ENCODE data around the gene GMCL1.
"Not testable (repeated sequence)": the region's sequence is repeated elsewhere in the genome, so short reads cannot be mapped to it uniquely, and the experiment has no call there.

GMCL1 gene, protein sequence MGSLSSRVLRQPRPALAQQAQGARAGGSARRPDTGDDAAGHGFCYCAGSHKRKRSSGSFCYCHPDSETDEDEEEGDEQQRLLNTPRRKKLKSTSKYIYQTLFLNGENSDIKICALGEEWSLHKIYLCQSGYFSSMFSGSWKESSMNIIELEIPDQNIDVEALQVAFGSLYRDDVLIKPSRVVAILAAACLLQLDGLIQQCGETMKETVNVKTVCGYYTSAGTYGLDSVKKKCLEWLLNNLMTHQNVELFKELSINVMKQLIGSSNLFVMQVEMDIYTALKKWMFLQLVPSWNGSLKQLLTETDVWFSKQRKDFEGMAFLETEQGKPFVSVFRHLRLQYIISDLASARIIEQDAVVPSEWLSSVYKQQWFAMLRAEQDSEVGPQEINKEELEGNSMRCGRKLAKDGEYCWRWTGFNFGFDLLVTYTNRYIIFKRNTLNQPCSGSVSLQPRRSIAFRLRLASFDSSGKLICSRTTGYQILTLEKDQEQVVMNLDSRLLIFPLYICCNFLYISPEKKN

DNA sequence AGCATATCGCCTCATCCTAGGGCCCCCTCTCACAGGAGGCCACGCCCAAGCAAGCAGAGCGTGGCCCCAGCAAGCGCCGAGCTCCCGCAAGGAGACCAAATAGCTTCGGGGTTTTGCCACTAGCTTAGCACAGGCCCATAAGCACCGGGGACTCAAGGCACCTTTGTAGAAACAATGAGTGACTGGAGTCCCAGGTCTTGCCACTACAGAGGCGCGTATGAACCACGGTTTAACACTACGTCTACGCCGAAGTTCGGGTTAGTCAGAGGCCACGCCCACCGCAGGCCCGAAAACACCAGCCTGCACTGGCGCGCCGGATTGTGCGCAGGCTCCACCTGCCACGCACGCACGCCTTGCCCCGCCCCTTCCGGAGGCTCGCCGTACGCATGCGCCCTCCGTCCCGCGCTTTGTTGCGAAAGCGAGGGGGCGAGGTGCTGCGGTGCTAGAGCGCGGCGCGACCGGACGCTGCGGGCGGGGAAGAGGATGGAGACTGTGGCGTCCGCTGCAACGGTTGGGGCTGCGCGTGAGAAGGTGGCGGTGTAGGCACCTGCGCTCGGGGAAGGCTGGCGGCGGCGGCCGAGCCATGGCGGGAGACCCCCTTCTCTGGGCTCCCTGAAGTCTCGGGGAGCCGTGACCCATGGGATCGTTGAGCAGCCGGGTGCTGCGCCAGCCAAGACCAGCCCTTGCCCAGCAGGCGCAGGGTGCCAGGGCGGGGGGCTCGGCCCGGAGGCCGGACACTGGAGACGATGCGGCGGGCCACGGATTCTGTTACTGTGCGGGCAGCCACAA lies at the start of gene GMCL1:
Gene GMCL1 (plus strand): TSS at position 405 of the 789 bp plus-strand sequence. CDS start 233 bp downstream, at position 638.
- DNase-seq (ENCODE audit: low read depth in 2 of 3, low spot score in 2 of 3), result peak; percentile 93 to 99 (median 97)

DNA sequence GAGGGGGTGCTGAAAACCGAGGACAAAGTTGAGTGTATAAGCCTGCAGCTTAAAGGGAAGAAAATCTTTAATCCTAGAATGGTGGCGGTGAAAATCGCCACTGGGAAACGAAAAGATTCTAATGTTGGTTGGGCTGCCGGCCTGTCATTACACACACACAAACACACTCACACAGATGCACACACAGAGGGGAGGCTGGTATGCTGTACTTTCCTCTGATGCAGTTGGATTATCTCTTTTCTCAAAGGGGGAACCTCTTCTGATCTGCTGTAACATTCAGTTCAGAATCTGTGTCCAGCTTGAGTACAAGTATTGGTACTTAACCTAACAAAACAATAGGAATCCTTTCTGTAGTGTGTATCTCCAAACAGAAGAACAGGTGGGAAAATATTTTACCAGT lies 48.5 kb upstream of the GMCL1 start:
- DNase-seq (ENCODE audit: low read depth in 2 of 3, low spot score in 2 of 3), result no peak

DNA sequence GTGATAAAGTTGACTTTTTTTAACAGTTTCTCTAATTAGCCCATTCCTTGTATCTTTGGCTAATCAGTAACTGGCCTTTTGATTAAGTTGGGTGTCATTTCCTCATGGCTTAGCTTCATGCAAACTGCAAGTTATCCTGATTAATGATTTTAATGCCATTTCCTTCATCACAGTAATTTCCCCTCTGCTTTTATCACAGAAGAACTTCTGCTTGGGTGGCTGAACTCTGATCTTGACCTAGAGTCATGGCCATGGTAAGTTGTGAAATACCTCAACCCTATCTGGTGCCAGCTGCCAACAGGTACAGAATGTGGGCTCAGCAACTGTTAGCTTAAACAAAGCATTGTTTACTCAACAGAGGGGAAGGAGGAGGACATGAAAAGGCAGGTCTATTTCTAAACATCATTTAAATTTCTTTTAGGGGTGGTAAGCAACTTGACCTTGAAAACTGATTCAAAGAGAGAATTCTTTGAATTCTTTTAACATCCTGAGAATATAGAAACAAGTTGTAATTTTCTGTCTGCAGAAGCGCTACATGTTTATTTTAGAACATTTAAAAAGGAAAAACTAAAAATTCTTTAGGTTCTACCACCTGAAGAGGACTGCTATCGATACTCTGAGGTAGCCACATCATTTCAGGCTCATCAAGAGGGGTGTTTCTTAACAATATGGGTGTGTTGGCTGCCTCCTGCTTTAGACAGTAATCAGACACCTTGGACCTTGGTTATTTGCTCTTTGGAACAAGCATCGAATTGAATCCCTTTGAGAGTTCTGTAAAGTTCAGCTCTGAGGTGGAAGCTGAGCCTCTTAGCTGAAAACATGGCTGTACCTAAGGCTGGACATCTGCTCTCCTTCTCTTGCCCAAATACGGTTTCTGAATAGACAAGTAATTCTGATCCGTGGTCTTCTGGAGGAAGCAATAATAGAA lies 47.9 kb upstream of the GMCL1 start:
- DNase-seq (ENCODE audit: low read depth in 2 of 3, low spot score in 2 of 3), result no peak

DNA sequence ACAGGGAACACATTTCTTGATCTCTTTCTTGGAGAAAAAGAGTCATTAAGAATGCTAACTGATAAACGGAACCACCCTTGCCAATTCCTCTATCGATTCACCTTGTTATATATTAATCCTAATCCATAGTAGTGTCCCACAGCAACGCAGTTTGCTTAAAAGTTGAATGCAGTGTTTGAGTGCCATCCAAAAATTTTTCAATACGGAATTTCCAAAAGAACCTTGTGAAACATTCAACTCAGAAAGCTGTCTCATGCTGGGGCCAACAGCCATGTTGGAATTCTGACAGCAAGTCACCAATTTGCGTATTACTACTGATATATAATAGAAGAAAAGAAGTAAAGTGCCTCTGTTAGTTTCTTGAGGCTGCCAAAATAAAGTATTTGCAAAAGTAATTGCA lies 45.2 kb upstream of the GMCL1 start:
- DNase-seq (ENCODE audit: low read depth in 2 of 3, low spot score in 2 of 3), result no peak

DNA sequence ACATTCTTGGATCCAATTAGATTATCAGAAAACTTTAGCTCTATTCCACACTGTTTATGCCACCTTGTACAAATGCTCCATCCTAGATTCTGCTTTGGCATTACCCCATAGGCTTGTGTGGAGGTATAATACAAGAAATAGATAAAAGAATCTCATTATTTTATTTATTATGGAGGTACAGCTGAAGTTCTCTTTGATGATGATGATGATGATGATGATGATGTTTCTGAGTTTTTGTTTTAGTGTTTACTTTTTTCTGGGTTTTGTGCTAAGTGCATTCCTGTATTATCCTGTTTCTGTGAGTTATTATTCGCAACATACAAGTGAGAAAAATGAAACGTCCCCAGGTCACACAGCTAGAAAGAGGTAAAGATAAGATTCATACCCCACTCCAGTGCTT lies 44.1 kb upstream of the GMCL1 start:
- no peak for DNase-seq (ENCODE audit: low read depth in 2 of 3, low spot score in 2 of 3)

DNA sequence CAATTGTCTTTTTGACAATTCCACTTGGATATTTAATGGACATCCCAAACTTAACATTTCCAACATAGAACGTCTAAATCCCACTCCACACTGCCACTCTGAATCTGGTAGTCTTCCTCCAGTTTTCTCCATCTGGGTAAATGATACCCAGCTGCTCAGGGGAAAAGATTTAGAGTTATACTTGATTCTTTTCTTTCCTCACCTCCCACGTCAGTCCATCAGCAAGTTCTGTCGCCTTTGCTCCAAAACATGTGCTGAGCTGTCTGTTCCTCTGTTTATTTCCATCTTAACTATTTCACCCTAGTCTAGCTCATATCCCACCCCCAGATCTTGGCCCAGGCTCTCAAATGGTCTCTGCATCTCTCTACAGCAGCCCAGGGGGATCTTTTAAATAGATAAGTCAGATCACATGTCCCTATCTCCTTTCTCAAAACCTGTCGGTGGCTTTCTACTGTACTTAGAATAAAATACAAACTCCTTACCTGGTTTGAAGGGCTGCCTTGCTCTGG lies 43.4 kb upstream of the GMCL1 start:
- no peak for DNase-seq (ENCODE audit: low read depth in 2 of 3, low spot score in 2 of 3)

DNA sequence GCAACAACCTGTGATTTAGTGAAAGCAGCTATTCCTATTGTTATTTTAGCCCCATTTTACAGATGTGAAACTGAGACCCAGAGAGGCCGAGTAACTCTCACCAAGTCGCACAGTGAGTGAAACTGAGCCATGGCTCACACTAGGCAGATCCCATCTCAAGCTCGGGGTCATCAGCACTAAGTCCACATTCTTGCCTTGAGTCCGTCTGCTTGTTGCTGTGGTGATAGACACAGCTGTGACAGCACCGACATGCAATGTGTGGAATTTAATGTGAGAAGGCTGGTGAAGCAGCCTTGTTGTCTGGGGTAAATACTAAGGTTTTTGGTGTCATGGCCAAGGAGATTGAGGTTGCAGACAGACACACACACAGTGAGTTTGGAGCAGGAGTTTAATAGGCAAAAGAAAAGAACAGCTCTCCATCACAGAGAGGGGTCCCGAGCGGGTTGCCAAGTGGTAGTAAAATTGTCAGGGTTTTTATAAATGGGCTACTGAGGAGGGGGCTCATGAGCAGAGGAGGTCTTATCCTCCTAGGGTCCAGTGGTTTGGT lies 40.2 kb upstream of the GMCL1 start:
- DNase-seq (ENCODE audit: low read depth in 2 of 3, low spot score in 2 of 3), result no peak

DNA sequence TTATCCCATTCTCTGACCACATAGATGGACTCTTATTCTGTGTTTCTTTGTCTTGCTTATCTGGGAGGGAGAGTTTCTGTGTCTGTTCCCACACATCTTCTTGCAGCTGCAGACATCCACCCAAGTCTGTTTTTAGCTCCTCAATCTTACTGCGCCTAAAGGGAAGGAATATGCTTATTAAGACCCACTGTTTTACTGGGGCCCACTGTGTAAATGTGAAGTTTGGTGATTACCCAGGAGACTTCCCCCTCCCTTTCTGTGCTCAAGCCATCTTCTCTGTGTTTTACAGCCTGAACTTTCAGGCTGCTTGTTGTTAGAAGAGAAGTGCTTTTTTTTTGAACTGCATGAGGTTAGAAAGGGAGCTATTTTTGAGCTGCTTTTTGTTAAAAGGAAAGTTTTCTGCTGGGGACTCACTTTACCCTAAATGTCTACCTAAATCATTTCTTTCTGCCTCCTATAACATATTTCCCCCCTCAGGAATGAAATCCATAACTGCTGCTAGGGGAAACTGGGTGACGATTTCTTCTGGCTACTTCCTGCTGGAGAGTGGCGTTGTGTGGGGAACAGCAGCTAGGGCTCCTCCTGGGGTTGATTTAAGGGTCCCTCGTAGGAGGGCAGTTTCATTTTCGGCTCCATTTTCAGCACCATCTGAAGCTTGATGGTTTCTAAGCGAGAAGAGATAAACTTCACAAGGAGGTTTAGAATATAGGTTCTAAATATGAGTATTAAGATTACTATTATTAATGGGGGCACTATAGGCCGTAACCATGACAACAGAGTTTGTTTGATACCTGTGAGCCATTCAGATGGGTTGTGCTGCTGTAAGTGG lies 39.5 kb upstream of the GMCL1 start:
- no peak for DNase-seq (ENCODE audit: low read depth in 2 of 3, low spot score in 2 of 3)

DNA sequence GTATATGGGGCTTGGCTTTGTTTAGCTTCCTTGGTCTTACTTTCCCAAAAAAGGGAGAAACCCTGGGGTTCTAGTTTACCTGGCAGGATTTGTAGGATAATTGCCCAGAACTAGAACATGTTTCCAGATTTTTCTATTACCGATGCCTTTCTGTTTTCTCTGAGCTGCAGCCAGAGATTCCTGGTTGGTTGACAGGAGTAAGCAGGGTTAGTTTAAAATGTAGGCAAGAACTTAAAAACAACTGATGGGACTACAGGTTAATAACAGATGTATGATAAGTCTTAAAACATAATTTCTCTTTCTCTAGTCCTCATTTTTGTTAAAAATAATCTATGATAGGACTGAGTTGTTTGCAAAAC lies 38.9 kb upstream of the GMCL1 start:
- no peak for DNase-seq (ENCODE audit: low read depth in 2 of 3, low spot score in 2 of 3)

DNA sequence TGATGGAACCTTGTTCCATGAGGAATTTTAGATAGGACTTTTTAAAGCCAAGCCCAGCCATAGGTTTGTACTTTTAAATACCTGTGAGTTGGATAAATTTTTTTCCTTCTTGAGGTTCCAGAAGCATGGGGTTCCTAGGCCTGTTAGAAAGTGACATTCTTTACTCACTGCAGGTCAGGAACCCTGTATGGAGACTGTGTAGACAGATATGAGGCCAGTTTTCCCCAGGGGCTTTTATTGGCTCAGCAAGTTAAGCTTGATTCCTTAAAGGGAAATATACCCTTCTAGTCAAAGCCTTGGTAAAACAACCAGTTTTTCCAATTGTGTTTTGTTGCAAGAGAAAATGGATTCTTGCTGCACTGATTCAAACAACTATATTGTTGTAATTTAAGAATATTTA lies 38.4 kb upstream of the GMCL1 start:
- no peak for DNase-seq (ENCODE audit: low read depth in 2 of 3, low spot score in 2 of 3)

DNA sequence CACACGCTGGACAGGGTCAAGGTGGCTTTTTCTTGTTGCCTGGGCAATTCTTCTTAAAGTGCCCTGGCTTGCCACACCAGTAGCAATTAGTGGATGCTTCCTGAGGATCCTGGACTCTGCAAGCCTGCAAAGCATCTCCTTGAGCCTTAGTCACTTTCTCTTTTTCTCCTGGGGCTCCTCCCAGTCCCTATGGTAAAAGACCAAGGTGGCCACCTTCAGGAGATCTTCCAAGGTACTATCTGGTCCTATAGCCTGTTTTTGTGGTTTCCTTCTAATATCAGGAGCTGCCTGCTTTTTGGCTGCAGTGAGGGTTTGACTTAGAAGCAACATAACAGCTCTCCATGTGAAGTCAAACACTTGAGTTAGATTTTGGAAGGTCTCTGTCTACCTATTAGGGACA lies 33.3 kb upstream of the GMCL1 start:
- DNase-seq (ENCODE audit: low read depth in 2 of 3, low spot score in 2 of 3), result no peak

DNA sequence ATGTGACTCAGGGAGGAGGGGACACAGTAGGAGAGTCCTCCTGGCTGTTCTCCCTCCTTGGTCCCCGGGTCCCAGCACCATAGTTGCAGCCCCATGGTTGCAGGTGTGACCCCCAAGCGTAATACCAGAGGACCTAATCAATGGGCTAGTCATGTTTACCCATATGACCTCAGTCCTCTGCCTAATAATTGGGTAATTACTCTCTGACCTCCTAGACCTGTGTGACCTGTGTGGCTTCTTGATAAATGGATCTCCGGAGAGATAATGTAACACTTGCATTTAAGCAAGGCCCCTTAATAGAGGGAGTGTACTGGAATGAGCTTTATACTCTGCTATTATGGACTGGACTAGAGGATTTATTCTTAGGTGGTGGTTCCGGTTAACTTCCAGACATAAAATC lies 32.2 kb upstream of the GMCL1 start:
- DNase-seq (ENCODE audit: low read depth in 2 of 3, low spot score in 2 of 3), result no peak

DNA sequence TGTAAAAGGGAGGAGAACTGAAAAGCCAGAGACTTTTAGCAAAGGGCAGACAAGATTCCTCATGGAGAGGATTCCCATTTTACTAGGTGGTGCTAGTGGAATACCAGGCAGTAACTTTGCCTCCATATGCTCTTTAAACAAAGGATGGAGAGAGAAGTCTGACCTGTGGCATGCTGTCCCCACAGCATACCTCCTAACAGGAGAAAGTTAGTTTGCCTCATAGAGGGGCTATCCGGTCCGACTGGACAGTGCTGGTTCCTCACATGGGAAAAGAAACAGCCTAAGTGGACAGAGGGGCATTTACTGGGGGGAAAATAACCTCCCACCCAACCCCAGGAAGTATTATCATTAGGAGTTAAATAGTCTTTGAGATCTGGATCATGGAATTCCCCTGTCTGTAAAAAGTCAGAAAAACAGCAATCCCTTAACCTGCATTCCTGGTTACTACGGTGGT lies 31.6 kb upstream of the GMCL1 start:
- DNase-seq (ENCODE audit: low read depth in 2 of 3, low spot score in 2 of 3), result no peak

DNA sequence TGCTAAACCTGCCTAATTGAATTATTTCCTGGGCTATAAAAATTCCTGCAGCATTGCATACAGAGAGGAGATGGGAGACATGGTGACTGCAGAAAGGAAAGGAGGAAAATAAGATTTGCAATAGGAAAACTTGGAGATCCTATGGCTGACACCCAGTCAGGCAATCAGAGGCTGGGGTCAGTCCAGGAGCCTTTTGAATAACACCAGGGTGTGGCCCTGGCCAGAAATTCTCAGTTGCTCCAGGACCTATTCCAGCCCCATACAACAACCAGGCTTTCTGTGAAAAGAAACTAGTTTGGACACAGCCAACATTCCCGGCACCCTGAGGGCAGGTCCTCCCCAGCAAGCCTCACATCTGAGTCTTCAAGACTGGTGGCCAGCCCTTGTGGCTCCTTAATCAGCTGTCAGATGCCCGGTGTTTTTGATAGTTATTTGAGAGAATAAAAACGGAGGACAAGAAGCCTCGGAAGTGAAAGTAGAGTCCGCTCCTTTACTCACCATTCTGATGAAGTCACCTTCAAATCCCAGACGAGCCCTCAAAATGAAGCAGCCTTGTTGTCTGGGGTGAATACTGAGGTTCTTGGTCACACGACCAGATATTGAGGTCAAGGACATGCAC lies 31.1 kb upstream of the GMCL1 start:
- no peak for DNase-seq (ENCODE audit: low read depth in 2 of 3, low spot score in 2 of 3)

DNA sequence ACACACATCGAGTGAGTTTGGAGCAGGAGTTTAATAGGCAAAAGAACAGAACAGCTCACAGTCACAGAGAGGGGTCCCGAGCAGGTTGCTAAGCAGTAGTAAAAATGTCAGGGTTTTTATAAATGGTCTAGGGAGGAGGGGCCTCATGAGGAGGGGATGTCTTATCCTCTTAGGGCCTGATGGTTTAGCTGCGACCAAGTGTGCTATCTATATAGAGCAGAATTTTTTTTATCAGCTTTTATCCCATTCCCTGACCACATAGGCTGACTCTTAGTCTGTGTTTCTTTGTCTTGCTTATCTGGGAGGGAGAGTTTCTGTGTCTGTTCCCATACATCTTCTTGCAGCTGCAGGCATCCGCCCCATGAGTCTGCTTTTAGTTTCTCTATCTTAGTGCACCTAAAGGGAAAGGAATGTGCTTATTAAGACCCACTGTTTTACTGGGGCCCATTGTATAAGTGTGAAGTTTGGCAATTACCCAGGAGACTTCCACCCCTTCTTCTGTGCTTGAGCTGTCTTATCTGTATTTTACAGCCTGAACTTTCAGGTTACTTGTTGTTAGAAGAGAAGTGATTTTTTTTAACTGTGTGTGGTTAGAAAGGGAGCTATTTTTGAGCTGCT lies 30.4 kb upstream of the GMCL1 start:
- DNase-seq (ENCODE audit: low read depth in 2 of 3, low spot score in 2 of 3), result no peak

DNA sequence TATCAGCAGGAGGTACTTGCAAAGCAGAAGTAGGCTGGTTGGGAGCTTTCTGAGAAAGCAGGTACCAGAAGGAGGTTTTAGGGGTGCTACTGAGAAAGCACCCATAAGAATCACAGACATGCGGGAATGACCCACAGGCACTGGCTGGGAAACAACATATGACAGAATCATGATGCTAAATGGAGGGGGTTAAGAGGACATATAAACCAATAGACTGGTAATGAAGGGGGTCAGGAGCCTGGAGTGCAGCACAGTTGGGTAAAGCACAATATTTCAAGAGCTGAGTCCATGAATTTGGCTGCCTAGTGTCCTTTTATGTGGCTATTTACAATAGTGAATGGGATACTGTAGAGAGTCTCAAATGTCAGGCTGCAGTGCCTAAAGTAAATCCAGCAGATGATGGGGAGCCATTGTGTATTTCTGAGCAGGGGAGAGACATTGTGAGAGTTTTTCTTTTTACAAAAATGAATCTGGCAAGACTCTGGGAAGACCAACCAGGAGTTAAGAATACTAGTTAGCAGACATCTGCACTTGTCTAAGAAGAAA lies 27.6 kb upstream of the GMCL1 start:
- DNase-seq (ENCODE audit: low read depth in 2 of 3, low spot score in 2 of 3), result no peak

DNA sequence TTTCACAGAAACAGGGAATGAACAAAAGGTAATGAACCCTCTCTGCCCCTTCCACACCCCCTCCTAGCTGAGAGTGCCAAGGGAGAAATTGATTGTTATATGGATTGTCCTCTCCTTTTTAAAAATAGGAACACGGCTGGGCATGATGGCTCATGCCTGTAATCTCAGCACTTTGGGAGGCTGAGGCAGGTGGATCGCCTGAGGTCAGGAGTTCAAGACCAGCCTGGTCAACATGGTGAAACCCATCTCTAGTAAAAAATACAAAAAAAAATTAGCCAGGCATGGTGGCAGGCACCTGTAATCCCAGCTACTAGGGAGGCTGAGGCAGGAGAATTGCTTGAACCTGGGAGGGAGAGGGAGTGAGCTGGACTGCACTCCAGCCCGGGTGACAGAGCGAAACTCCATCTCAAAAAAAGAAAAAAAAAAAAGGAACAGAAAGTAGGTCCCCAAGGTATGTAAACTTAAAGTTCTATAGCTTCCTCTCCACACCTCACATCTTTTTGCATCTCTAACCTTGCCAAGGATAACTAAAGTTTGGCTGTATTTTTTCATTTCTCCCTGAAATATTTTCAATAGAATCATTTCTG lies 26.6 kb upstream of the GMCL1 start:
- not testable (repeated sequence) for DNase-seq (ENCODE audit: low read depth in 2 of 3, low spot score in 2 of 3)

DNA sequence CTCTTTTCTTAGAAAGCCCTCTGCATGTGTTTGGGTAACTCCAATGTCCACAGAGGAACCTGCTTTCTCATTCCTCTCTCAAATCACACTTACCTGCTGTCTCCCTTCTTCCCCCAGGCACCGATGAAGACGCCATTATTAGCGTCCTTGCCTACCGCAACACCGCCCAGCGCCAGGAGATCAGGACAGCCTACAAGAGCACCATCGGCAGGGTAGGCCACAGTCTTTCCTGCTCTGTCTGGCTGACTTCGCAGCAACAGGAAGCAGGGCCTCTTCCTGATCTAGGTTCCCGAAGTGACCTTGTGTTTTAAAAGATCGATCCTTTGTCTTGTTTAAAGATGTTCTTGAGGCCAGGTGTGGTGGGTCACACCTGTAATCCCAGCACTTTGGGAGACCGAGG lies 25.0 kb upstream of the GMCL1 start:
- no peak for DNase-seq (ENCODE audit: low read depth in 2 of 3, low spot score in 2 of 3)
